K562 (cell line): ENCODE data around the gene RSPH1. TPM values are rescaled to one million over a fixed set of nuclear protein-coding genes. Genes with fewer than 3 reads are reported as not detected.
A peak's percentile ranks its signal among the peaks of the same experiment; 100 is the strongest.

Experiments
- DEAF1 ChIP-seq: fragments of 450-650 bp; formaldehyde crosslinking; IDR thresholded peaks from 2 replicates; pipeline ENCODE4 v1.4.0; 2020; ENCODE audit warnings: mild to moderate bottlenecking, moderate library complexity
- E2F6 ChIP-seq, 2 experiments: IDR thresholded peaks; 2 replicates each; pipeline ENCODE4 v1.6.1; 2011; ENCODE audit warnings: borderline replicate concordance in 1 of 2, control low read depth in 1 of 2, low read depth in 1 of 2, low read length in 1 of 2, mild to moderate bottlenecking in 1 of 2, mixed read lengths in 1 of 2, moderate library complexity in 1 of 2; ENCODE audit not compliant: insufficient read depth in 1 of 2, insufficient read length in 1 of 2, poor library complexity in 1 of 2, severe bottlenecking in 1 of 2; ENCODE audit errors: extremely low read depth in 1 of 2
- FOXK1 ChIP-seq: sonication (generic); formaldehyde crosslinking; IDR thresholded peaks from 2 replicates; pipeline ENCODE4 v1.8.0; 2022; ENCODE audit warnings: missing genetic modification reagents, mild to moderate bottlenecking, borderline replicate concordance
- GABPB1 ChIP-seq: sonication (generic); formaldehyde crosslinking; IDR thresholded peaks from 2 replicates; pipeline ENCODE4 v1.8.0; 2022; ENCODE audit warnings: mild to moderate bottlenecking, missing genetic modification reagents
- HDAC1 ChIP-seq, 2 experiments: fragments of 450-650 bp; IDR thresholded peaks; 2 replicates each; pipeline ENCODE4 v1.6.1; 2016 to 2017; ENCODE audit warnings: inconsistent platforms in 1 of 2, mild to moderate bottlenecking in 1 of 2, moderate library complexity in 1 of 2
- HNRNPLL ChIP-seq: fragments of 200-400 bp; formaldehyde crosslinking; IDR thresholded peaks from 2 replicates; pipeline ENCODE4 v1.6.1; 2017; ENCODE audit warnings: low read length, low read depth, mild to moderate bottlenecking; ENCODE audit not compliant: poor library complexity, severe bottlenecking
- MNT ChIP-seq, 2 experiments: fragments of 450-650 bp; conservative IDR thresholded peaks; 2 replicates each; pipeline ENCODE4 v1.6.1; 2017; ENCODE audit warnings: mild to moderate bottlenecking in 2 of 2, moderate library complexity in 2 of 2
- MTA3 ChIP-seq: fragments of 450-650 bp; formaldehyde crosslinking; IDR thresholded peaks from 2 replicates; pipeline ENCODE4 v1.6.1; 2017; ENCODE audit warnings: mild to moderate bottlenecking, borderline replicate concordance
- NEUROD1 ChIP-seq: fragments of 150-350 bp; IDR thresholded peaks from 2 replicates; pipeline ENCODE4 v1.6.1; 2014; ENCODE audit warnings: borderline replicate concordance, low read length, low read depth; ENCODE audit not compliant: partially characterized antibody
- NKRF ChIP-seq: fragments of 450-650 bp; IDR thresholded peaks from 2 replicates; pipeline ENCODE4 v1.6.1; 2016; ENCODE audit warnings: borderline replicate concordance
- NUFIP1 ChIP-seq: fragments of 450-650 bp; IDR thresholded peaks from 2 replicates; pipeline ENCODE4 v1.6.1; 2018; ENCODE audit not compliant: partially characterized antibody
- PHF21A ChIP-seq: fragments of 450-650 bp; IDR thresholded peaks from 2 replicates; pipeline ENCODE4 v1.6.1; 2017; ENCODE audit warnings: low read depth, borderline replicate concordance
- RAD21 ChIP-seq, 2 experiments: fragments of 250-450 bp in 1 of 2; fragments of 450-650 bp in 1 of 2; sonication (Bioruptor Pico) in 1 of 2; formaldehyde crosslinking in 1 of 2; IDR thresholded peaks in 1 of 2; conservative IDR thresholded peaks in 1 of 2; 2 replicates each; pipeline versions ENCODE4 v1.4.0 to v1.8.0; 2020 to 2022; ENCODE audit warnings: mild to moderate bottlenecking in 2 of 2, moderate library complexity in 1 of 2
- RFX5 ChIP-seq: IDR thresholded peaks from 2 replicates; pipeline ENCODE4 v1.6.1; 2011; ENCODE audit warnings: low read depth, mild to moderate bottlenecking, improper control_type of control experiment, low read length
- XRCC5 ChIP-seq: fragments of 200-400 bp; formaldehyde crosslinking; IDR thresholded peaks from 2 replicates; pipeline ENCODE4 v1.6.1; 2017; ENCODE audit warnings: low read depth, mild to moderate bottlenecking, low read length
- ZBTB33 ChIP-seq: sonication (generic); formaldehyde crosslinking; IDR thresholded peaks from 2 replicates; pipeline ENCODE4 v1.8.1; 2023; ENCODE audit warnings: mild to moderate bottlenecking, missing genetic modification reagents
- ZFX ChIP-seq: sonication (generic); formaldehyde crosslinking; IDR thresholded peaks from 2 replicates; pipeline ENCODE4 v1.8.0; 2022; ENCODE audit warnings: mild to moderate bottlenecking, missing genetic modification reagents, moderate library complexity
- polyA plus RNA-seq, 8 experiments: library from polyadenylated mRNA; depleted of rRNA in 4 of 8; stranded (reverse) in 5 of 8; unstranded in 3 of 8; fragments of >200 nt; fragmentation: Nextera tagmentation in 2 of 8; fragmentation: Illumina TruSeq in 1 of 8; extraction: Ambion mirVana in 2 of 8; extraction: Trizol in 1 of 8; gene quantifications; 2 replicates each; pipeline versions ENCODE4 v1.2.1 to v1.2.3, GENCODE V29; 2011 to 2014; ENCODE audit warnings: inconsistent platforms in 1 of 8, missing spikeins in 1 of 8
- total RNA-seq, 7 experiments: library from RNA; depleted of rRNA in 6 of 7; stranded (reverse); fragments of >200 nt in 6 of 7; fragmentation: Illumina TruSeq in 2 of 7; extraction: Trizol in 2 of 7; gene quantifications; 2 replicates each; pipeline versions ENCODE4 v1.2.1 to v1.2.3, GENCODE V29; 2011 to 2021; ENCODE audit warnings: low replicate concordance in 1 of 7

The RSPH1 gene
- total and polyA plus RNA-seq, 9 of the 15 experiments (the other 6 are each of a cell fraction or from before 2014, with no cell fraction given) = 0.17 TPM; not detected in 8

GRCh38 chr21:42496120-42496838 is at the start of gene RSPH1 (continued):
- TF ChIP-seq RAD21 (CRISPR knock-in tag; conservative IDR thresholded peaks at IDR 0.05 in 1 of 2, IDR thresholded peaks at IDR 0.05 in 1 of 2) (no peak), HNRNPLL (peak; percentile 26), FOXK1 (CRISPR knock-in tag) (no peak), ZFX (CRISPR knock-in tag) (0 out of 2 replicates have a peak, but pooled peaks have one; percentile 65), MTA3 (peak; percentile 12; the same call in 1 of the 2 replicates), NKRF (peak; percentile 60), MNT (conservative IDR thresholded peaks at IDR 0.05) (peak in 1 of 2 experiments; percentile 52; a peak in 2 of 4 replicates), E2F6 (IDR thresholded peaks at IDR 0.05; ENCODE audit: borderline replicate concordance in 1 of 2, extremely low read depth in 1 of 2, insufficient read depth in 1 of 2, insufficient read length in 1 of 2, low read depth in 1 of 2, low read length in 1 of 2, poor library complexity in 1 of 2, severe bottlenecking in 1 of 2) (peak in 1 of 2 experiments; percentile 34), DEAF1 (CRISPR knock-in tag) (no peak), XRCC5 (no peak; the same call in 1 of the 2 replicates), GABPB1 (peak; percentile 89), NEUROD1 (peak; percentile 93), PHF21A (no peak), NUFIP1 (no peak), HDAC1 (IDR thresholded peaks at IDR 0.05) (peak in 1 of 2 experiments; percentile 95; a peak in 2 of 4 replicates), RFX5 (peak; percentile 57; the same call in 1 of the 2 replicates), ZBTB33 (no peak)
